ENCODE data around the gene SCAMP2.

DNA sequence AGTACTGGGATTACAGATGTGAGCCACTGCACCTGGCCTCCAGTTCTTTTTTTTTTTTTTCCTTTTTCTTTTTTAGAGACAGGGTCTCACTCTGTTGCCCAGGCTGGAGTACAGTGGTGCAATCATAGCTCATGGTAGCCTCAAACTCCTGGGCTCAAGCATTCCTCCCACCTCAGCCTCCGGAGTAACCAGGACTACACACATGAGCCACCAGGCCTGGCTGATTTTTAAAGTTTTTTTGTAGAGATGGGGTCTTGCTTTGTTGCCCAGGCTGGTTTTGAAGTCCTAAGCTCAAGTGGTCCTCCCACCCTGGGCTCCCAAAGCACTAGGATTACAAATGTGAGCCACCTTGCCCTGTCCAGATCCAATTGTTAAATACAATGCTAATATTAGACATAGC, 16.6 kb downstream of the SCAMP2 start:
- no peak for TF ChIP-seq POLR2A (IDR thresholded peaks at IDR 0.05)
- TF ChIP-seq, protein P1, sequence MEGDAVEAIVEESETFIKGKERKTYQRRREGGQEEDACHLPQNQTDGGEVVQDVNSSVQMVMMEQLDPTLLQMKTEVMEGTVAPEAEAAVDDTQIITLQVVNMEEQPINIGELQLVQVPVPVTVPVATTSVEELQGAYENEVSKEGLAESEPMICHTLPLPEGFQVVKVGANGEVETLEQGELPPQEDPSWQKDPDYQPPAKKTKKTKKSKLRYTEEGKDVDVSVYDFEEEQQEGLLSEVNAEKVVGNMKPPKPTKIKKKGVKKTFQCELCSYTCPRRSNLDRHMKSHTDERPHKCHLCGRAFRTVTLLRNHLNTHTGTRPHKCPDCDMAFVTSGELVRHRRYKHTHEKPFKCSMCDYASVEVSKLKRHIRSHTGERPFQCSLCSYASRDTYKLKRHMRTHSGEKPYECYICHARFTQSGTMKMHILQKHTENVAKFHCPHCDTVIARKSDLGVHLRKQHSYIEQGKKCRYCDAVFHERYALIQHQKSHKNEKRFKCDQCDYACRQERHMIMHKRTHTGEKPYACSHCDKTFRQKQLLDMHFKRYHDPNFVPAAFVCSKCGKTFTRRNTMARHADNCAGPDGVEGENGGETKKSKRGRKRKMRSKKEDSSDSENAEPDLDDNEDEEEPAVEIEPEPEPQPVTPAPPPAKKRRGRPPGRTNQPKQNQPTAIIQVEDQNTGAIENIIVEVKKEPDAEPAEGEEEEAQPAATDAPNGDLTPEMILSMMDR (IDR thresholded peaks at IDR 0.05): no peak
